OCI-LY7 (cell line): ENCODE results near the gene MVB12B.

Source experiments
- EZH2phosphoT487 ChIP-seq: fragments of 200-600 bp; sonication (generic); IDR thresholded peaks from 2 replicates; pipeline ENCODE4 v1.6.1; 2018; ENCODE audit warnings: low read depth, borderline replicate concordance, mild to moderate bottlenecking, mixed run types, antibody characterized with exemption, low read length, moderate library complexity, mixed read lengths
- TF ChIP-seq, protein P1 (sequence below): fragments of 200-600 bp; sonication (generic); conservative IDR thresholded peaks from 2 replicates; pipeline ENCODE4 v1.5.1; 2014; ENCODE audit warnings: mild to moderate bottlenecking, antibody characterized with exemption, low read length, moderate library complexity, mixed read lengths

DNA sequence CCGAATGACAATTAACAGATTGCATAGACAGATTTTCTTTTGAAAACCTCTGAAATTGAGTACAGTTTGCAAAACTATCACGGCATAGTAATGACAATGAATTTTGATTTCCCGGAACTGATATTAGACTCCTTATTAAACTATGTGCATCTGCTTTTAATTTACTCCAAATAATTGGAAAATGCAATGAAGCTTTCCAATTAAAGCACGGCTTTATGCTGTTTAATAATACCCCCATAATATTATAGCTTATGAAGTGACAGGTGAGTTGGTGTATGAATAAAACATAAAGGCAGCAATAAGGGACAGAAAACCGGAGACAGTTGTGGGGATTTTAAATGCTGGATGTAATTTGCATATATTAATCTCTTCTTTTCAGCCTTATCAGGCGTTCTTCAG, 110.6 kb downstream of the MVB12B start:
- TF ChIP-seq, protein P1, sequence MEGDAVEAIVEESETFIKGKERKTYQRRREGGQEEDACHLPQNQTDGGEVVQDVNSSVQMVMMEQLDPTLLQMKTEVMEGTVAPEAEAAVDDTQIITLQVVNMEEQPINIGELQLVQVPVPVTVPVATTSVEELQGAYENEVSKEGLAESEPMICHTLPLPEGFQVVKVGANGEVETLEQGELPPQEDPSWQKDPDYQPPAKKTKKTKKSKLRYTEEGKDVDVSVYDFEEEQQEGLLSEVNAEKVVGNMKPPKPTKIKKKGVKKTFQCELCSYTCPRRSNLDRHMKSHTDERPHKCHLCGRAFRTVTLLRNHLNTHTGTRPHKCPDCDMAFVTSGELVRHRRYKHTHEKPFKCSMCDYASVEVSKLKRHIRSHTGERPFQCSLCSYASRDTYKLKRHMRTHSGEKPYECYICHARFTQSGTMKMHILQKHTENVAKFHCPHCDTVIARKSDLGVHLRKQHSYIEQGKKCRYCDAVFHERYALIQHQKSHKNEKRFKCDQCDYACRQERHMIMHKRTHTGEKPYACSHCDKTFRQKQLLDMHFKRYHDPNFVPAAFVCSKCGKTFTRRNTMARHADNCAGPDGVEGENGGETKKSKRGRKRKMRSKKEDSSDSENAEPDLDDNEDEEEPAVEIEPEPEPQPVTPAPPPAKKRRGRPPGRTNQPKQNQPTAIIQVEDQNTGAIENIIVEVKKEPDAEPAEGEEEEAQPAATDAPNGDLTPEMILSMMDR, result no peak
- no peak for TF ChIP-seq EZH2phosphoT487
